NT2/D1 (cell line): ENCODE results near the gene MOB2.
"Not testable (repeated sequence)": the region's sequence is repeated elsewhere in the genome, so short reads cannot be mapped to it uniquely, and the experiment has no call there.

Experiments used
- SUZ12 ChIP-seq: IDR thresholded peaks from 2 replicates; pipeline ENCODE4 v1.6.1; 2011; ENCODE audit not compliant: insufficient read length, insufficient read depth; ENCODE audit errors: extremely low read depth
- YY1 ChIP-seq: IDR thresholded peaks from 2 replicates; pipeline ENCODE4 v1.6.1; 2011; ENCODE audit not compliant: insufficient read length, insufficient read depth
- ZNF274 ChIP-seq: IDR thresholded peaks from 2 replicates; pipeline ENCODE4 v1.6.1; 2011; ENCODE audit warnings: mild to moderate bottlenecking, low read depth, low read length

GRCh38 chr11:1423406-1423805, 63.2 kb downstream of the MOB2 start:
- TF ChIP-seq YY1, ZNF274, SUZ12: not testable (repeated sequence)
